Fibroblast of skin of back (primary cell): ENCODE data around the gene RGS11.
"Not testable (repeated sequence)": the region's sequence is repeated elsewhere in the genome, so short reads cannot be mapped to it uniquely, and the experiment has no call there.

ENCODE experiments used
- DNase-seq: peaks from one replicate; pipeline ENCODE4 v3.0.0-alpha.2; 2013

RGS11 gene

DNA sequence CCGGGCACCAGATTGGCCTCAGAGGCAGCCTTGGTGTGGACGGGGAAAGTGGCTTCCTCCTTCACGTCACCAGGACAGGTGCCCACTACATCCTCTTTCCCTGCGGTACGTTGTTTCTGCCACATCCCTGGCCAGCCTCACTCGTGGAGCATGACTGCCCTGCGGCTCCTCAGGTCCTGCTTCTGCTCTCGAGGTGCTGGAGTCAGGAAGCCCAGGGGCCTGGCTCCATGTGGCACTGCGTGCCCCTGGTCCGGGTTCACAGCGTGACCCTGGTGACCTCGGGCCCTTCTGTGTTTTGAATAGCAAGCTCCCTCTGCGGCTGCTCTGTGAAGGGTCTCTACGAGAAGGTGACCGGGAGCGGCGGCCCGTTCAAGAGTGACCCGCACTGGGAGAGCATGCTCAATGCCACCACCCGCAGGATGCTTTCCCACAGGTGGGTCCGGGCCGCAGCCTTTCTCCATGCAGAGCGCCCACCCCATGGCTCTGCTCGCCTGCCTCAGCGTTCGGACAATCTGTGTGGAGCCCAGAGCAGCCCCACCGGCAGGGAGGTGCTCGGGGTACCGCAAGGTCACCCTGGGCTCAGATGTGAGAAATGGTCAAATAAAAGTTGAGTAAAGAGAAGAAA is 13.5 kb downstream of the RGS11 start:
- no peak for DNase-seq

DNA sequence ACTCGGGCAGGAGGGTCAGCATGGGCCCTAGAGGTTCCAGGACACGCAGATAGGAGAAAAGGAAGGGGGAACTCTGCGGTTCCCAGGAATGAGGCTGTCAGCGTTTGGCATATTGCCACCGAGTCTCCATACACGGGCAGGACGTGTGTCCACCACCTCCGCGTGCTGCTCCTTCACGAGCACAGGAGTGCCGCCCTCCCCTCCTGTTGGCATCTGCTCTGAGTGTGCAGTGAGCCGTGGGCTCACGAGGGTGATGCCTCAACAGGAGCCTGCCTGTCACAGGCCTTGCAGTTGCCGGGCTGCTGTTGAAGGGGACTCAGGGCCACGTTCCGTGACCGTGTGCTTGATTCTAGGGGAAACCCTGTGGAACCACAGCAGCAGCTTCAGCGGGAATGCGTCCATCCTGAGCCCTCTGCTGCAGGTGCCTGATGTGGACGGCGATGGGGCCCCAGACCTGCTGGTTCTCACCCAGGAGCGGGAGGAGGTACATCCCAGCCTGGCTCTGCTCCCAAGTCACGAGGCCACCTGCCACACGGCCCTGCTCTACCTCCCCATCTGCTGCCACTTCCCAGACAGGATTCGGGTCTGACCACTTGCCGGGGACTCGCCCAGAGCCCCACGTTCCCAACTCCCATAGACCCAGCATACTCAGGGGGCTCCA is 14.6 kb downstream of the RGS11 start:
- no peak for DNase-seq

DNA sequence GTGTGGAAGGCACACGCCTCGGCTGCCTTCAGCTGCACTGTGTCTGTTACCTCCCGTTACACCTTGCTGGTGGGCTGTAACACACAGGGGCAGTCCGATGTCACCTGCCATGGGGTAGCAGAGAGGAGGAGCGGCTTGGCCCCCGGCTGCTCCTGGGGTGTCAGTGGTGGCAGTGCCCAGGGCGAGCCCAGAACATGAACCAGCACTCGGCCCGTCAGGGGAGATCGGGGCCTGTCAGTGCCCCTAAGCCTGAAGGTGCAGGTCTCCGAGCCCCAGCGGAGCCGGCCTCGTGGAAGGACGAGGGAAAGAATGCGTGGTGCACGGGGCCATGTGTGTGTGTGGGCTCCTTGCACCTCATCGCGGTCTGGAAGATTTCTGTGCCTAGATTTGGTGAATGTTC is 15.4 kb downstream of the RGS11 start:
- no peak for DNase-seq

DNA sequence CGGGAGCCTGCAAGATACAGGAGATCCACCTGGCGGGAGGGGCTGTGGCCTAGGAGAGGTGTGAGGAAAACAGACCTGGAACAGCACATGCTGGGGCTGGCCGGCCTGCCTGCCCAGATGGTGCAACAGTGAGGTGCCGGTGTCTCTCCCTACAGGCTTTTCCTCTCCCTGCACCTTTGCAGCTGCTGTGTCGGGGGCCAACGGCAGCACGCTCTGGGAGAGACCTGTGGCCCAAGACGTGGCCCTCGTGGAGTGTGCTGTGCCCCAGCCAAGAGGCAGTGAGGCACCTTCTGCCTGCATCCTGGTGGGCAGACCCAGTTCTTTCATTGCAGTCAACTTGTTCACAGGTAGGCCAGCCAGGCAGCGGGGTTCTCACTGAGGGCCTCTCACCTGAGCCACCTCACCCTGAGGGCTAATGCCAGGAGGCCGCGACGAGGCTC is 15.9 kb downstream of the RGS11 start:
- no peak for DNase-seq

DNA sequence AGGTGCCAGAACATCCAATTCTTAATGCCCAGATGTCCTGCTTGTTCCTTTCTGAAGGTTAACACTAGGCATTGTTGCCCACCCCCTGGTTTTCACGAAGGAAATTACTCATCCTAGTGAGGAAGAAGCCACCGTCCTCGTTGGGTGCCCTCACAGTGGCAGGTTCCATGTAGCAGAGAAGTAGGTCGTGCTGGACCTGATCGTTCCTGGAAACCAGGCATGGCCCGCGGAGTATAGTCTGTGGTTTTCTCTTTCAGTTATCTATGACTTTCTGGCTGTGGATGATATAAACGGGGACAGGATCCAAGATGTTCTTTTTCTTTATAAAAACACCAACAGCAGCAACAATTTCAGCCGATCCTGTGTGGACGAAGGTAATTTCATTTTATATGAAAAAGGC is 16.5 kb downstream of the RGS11 start:
- DNase-seq: no peak

DNA sequence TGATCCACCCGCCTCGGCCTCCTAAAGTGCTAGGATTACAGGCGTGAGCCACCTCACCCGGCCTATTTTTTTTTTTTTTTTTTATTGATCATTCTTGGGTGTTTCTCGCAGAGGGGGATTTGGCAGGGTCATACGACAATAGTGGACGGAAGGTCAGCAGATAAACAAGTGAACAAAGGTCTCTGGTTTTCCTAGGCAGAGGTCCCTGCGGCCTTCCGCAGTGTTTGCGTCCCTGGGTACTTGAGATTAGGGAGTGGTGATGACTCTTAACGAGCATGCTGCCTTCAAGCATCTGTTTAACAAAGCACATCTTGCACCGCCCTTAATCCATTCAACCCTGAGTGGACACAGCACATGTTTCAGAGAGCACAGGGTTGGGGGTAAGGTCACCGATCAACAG is 17.7 kb downstream of the RGS11 start:
- not testable (repeated sequence) for DNase-seq

DNA sequence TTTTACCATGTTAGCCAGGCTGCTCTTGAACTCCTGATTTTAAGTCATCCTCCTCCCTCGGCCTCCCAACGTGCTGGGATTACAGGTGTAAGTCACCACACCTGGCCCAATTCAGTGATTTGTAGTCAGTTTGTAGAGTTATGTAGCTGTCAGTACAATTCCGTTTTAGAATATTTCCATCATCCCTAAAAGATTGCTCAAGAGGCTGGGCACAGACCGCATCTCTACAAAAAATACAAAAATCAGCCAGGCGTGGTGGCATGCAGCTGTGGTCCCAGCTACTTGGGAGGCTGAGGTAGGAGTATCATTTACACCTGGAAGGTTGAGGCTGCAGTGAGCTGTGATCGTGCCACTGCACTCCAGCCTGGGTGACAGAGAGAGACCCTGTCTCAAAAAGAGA is 20.6 kb downstream of the RGS11 start:
- DNase-seq: no peak

DNA sequence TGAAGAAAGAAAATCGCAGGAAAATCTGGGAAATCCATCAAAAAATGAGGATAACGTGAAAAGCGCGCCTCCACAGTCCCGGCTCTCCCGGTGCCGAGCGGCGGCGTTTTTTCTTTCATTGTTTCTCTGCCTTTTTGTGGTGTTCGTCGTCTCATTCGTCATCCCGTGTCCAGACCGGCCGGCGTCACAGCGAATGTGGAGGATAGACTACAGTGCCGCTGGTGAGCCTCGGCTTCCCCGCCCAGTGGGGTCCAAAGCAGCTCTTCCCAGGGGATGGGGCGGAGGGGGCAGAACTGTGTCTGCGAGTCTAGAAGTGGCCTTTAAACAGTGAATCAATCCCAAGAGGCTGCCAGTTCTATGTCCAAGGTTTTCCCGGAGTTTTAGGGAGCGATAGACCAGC is 21.3 kb downstream of the RGS11 start:
- no peak for DNase-seq

DNA sequence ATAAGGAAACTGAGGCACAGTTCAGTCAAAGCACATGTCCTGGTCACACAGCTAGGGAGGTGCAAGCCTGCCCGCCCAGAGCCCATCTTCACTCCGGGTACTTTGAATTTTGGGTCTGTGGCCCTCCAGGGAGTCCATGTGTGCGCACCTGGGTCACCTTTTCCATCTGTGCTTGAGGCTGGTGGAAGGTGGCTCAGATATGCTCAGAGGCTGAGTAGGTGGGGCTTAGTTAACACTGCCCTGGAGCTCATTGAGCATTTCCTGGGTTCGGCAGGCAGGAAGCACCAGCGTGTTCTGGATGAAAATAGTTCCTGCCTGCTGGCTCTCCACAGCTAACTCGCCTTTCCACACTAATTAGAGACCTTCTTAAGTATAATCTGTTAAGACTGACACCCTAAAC is 21.9 kb downstream of the RGS11 start:
- no peak for DNase-seq

DNA sequence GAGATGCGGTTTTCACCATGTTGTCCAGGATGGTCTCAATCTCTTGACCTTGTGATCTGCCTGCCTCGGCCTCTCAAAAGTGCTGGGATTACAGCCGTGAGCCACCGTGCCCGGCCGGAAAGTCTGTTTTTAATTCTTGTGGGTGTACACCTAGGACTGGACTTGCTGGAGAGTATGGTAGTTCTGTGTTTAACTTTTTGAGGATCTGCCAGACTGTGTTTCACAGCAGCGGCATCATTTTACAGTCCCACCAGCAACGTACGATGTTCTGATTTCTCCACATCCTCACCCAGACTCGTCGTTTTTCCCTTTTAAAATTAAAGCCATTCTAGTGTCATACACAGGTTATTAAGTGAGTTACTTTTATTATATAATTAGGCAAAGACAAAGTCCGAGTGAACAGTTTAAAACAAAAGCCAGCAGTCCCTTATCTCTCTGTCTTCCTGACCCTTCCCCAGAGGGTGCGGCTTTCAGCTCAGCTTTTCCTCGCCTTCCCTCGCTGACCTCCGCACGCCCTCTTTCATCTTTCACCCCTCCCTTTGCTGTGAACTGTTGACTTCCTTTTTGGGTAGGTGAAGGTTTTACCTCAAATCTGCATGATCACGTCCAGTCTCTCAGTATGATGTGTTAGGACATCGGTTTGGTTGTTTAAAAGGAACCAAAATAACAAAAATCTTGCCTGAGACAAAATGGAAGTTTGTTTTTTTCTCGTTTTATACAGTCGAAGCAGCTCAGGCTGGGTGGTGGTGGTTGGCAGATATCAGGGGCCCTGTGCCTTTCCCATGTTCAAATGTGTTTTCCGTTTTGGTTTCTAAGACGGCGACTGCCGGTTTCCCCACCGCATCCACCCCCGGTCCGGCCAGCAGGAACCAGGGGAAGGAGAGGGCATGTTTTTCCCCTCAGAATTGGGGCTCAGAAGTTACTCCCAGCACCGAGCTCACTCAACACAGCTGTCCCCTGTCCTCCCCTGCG is 23.1 kb downstream of the RGS11 start:
- no peak for DNase-seq

DNA sequence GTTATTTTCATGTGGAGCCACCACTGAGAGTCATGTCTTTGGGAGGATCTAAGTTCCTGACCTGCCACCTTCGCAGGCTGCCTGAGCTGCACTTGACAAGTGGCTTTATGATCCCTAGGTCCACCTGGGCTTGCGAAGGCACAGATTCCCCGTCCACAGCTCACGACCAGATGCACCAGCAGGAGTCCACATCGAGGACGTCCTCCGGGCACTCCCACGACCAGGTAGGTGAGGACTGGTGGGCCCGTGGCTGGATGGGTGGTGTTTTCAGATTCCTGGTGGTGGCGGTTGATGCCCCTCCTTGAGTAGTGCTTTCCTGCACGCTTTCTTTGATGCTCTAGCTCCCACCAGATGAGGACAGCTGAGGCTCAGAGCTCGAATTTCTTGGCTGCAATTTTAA is 26.3 kb downstream of the RGS11 start:
- no peak for DNase-seq

DNA sequence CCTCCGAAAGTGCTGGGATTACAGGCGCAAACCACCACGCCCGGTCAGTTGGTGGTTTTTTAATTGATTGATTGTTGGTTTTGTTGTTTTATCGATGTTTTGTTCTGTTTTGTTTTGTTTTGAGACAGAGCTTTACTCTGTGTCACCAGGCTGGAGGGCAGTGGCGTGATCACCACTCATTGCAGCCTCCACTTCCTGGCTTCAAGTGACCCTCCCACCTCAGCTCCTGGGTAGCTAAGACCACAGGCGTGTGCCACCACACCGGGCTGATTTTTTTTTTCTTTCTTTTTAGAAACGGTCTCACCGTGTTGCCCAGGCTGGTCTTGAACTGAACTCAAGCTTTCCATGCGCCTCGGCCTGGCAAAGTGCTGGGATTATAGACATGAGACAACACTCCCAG is 28.7 kb downstream of the RGS11 start:
- DNase-seq: no peak

DNA sequence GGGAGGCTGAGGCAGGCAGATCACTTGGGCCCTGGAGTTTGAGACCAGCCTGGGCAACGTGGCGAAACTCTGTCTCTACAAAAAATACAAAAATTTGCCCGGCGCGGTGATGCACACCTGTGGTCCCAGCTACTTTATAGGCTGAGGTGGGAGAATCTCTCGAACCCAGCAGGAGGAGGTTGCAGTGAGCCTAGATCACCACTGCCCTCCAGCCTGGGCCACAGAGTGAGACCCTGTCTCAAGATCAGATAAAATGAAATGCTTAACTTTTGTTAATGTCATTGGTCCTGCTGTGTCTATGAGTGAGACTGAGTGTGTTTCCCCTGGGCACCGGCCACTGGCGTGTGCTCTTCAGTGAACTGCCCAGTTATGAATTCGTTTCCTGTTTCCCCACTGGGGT is 30.6 kb downstream of the RGS11 start:
- DNase-seq: no peak

DNA sequence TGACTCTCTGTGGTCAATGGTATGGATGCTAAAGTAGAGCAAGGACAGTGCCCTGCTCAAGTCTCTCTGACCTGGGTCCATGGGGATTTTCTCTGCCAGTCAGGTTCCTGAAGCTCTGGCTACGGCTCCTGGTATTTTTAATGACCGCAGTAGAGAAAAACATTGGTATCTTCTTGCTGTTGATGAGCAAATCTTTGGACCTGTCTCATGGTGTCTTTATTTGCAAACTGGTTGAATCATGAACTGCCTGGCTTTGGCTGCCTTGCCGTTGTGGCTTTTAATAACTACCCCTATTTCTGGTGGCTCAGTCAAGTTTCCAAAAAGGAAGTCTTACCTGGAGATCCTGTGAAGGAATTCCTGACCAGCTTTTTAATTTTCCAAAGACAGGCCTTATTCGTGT is 32.4 kb downstream of the RGS11 start:
- DNase-seq: no peak

DNA sequence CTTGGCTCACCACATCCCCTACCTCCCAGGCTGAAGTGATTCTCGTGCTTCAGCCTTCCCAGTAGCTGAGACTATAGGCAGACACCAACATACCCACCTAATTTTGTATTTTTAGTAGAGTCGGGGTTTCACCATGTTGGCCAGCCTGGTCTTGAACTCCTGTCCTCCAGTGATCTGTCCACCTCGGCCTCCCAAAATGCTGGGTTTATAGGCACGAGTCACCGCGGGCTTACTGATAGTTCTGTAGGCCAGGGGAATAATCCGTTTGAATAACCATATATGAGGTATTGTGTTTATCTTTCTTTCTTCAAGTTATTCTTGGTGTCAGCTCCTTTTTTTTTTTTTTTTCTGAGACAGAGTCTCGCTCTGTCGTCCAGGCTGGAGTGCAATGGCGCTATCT is 33.5 kb downstream of the RGS11 start:
- peak; percentile 7 for DNase-seq

DNA sequence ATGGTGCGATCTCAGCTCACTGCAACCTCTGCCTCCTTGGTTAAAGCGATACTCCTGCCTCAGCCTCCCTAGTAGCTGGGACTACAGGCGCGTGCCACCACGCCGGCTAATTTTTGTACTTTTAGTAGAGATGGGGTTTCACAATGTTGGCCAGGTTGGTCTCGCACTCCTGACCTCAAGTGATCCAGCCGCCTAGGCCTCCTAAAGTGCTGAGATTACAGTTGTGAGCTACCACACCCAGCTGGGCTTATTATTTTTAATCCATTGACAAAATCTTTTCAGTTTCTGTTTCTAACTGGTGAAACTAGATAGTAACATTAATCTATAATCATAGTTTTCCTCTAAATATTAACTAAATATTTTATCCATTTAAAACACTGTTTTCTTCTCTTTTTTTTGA is 35.2 kb downstream of the RGS11 start:
- DNase-seq: no peak

DNA sequence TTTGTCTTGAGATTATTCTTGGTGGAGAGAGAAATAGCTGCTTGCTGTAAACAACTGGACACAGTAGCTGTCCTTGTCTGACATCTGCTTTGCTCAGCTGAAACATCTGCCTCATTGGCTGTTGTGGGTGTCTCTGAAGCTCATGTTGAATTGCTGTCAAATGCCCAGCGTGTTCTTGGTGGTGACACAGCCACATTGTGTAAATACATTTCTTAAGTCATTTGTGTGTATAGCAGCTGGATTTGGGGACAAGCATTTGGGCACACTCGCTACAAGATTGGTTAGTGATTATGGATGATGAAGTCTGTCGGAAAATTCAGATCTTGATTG is 35.8 kb downstream of the RGS11 start:
- DNase-seq: no peak

DNA sequence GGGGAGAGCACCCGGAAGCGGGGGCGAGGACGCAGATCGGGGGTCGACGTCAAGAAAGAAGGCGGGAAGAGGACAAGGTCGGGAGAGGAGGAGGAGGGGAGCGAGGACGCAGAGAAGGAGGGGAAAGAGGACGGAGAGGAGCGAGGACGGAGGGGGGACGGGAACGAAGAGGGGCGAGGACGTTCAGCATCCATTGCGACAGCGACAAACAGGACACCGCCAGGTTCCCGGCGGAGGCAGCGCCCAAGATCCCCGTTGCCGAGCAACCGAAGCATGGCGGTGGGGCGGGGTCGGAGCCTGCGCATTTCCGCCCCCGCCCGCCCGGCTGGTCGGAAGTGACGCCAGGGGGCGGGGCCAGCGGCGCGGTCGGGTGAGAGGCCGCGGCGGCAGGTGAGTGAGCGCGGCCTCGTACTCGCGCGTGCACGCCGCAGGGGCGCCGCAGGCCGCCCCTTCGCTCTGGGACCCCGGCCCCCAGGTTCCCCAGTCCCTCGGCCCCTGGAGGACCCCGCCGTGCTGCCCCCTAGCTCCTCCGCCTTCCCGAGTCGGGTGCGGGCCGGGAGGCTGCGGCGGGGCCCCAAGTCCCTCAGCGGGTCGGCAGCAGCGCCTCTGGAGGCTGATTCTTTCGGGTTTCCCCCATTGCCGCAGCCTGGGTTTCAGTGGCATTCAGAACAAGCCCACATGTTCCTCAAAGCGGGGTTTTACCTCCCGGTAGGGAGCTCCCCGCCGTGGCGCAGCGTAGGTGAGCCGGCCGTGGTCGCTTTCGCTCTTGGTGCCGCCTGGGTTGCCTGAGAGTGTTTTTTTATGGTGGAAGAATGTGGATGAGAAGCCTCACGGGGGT is 41.1 kb downstream of the RGS11 start, which contains the start of gene FAM234A:
FAM234A (plus strand) TSS at position 354 of the 838 bp plus-strand sequence. CDS start 19,593 bp downstream, outside the sequence.
- DNase-seq: peak; percentile 91

DNA sequence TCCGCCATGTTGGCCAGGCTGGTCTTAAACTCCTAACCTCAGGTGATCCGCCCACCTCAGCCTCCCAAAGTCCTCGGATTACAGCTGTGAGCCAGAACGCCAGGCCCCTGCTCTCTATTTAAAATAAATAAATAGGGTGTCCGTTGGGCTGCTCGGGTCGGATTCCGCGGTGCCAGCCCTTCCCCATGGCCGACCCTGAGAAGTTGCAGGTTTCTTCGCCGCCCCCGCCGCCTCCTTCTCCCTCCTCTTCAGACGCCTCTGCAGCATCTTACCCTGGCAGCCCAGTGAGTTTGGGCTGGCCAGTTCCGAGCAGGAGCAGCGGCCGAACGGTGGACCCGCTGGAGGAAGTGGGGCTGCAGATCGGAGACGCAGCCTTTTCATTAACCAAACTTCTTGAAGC is 44.8 kb downstream of the RGS11 start:
- no peak for DNase-seq

DNA sequence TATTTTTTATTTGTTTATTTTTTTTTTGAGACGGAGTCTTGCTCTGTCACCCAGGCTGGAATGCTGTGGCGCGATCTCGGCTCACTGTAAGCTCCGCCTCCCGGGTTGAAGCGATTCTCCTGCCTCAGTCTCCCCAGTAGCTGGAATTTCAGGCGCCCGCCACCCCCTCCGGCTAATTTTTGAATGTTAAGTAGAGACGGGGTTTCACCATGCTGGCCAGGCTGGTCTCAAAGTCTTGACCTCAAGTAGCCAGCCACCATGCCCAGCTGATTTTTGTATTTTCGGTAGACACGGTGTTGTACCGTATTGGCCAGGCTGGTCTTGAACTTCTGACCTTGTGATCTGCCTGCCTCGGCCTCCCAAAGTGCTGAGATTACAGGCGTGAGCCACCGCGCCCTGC is 45.4 kb downstream of the RGS11 start:
- DNase-seq: not testable (repeated sequence)

DNA sequence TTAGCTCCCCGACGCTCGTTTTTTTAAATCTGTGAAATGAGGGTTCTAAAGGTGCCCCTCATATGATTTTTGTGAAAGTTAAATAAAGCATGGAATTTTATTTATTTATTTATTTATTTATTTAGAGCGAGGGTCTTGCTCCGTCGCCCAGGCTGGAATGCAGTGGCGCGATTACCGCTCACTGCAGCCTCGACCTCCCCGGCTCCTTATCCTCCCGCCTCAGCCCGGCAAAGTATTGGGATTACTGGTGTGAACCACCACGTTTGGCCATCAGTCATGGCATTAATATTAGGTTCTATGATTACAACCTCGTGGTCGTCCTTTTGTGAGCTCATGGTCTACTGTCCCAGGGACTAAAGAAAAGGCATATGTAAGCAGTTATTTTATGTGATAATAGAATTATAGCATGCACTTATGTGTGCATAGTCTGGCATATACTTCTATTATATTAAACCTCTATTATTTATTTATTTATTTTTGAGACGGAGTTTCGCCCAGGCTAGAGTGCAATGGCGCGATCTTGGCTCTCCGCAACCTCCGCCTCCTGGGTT is 45.9 kb downstream of the RGS11 start:
- no peak for DNase-seq
